ENCODE measurements around the gene OR11A1.
A peak's percentile ranks its signal among the peaks of the same experiment; 100 is the strongest.

Gene OR11A1

DNA sequence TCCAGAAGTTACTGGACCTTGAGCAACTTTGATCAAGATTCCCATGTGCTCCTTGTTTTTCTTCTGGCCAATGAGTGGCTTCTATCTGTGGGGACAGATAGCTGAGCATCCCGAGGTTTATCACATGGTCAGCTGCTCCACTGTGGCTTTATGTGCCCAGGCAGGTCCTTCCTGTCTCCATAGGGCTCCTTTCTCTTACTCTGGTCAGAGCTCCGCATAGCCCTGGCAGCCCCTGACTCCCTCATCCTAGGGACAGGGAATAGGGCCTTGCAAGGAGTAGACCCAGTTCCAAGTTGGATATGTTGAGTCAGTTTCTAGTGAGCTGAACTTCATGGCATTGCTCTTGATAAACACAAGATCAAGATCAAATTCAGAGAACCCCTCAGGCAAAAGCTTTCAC, 37.3 kb upstream of the OR11A1 start:
- no peaks in the 10 kb centered on the region for H3K9me3 ChIP-seq
- H3K27me3 ChIP-seq = no peaks in the 10 kb centered on the region
- H3K9ac ChIP-seq = no peak overlapping the region
- H3K27ac ChIP-seq = no peak overlapping the region
- H3K36me3 ChIP-seq = no peaks in the 10 kb centered on the region
- TF ChIP-seq Cebpa-rat (IDR thresholded peaks at IDR 0.05) = no peak
- no peak overlapping the region for H3K4me2 ChIP-seq
- peaks cover 11% of the 10 kb centered on the region for H3K4me1 ChIP-seq
- H3K4me3 ChIP-seq = no peak overlapping the region
- no peaks in the 10 kb centered on the region for H4K20me1 ChIP-seq

GRCh38 chr6:29493261-29493660, 36.4 kb upstream of the OR11A1 start:
- no peaks in the 10 kb centered on the region for H3K27me3 ChIP-seq
- H4K20me1 ChIP-seq = no peaks in the 10 kb centered on the region
- peaks cover 11% of the 10 kb centered on the region for H3K4me1 ChIP-seq
- H3K4me2 ChIP-seq = no peak overlapping the region
- H3K4me3 ChIP-seq = no peak overlapping the region
- H3K9ac ChIP-seq = no peak overlapping the region
- H3K27ac ChIP-seq = no peak overlapping the region
- H3K9me3 ChIP-seq = no peaks in the 10 kb centered on the region
- no peaks in the 10 kb centered on the region for H3K36me3 ChIP-seq
- TF ChIP-seq Cebpa-rat (IDR thresholded peaks at IDR 0.05) = no peak

- Histone ChIP-seq H3K4me1 (peaks cover 11% of the 10 kb centered on the region), H3K27ac (no peak overlapping the region), H3K4me3 (no peak overlapping the region), H3K9me3 (no peaks in the 10 kb centered on the region), H3K27me3 (no peaks in the 10 kb centered on the region), H3K36me3 (no peaks in the 10 kb centered on the region), H3K4me2 (no peak overlapping the region), H3K9ac (no peak overlapping the region), H4K20me1 (no peaks in the 10 kb centered on the region)
- no peak for TF ChIP-seq Cebpa-rat (IDR thresholded peaks at IDR 0.05)
These were observed 34.7 kb upstream of the OR11A1 start for GRCh38 chr6:29491574-29491973.

DNA sequence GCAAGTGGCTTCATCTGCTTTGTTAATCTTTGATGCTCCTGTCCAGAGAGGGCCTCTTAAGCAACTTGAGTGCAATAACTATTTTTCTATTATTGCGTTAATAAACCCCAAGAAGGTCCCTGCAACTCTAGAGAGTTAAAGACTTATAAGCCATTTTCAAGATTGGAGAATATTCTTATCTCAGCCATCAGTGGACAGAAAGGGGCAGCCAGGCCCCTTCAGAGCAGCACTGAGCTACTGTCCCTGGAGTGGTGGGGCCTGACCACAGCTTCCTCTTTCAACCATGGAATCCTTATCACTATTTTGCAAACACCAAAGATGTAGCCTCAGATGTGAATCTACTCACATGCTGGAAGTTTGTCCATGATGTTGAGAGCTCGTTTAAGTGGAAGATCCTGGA, 33.7 kb upstream of the OR11A1 start:
- Histone ChIP-seq H3K9me3 (no peaks in the 10 kb centered on the region), H4K20me1 (no peaks in the 10 kb centered on the region), H3K27me3 (no peaks in the 10 kb centered on the region), H3K27ac (no peak overlapping the region), H3K4me2 (peak overlapping the region; percentile 42), H3K9ac (no peak overlapping the region), H3K36me3 (no peaks in the 10 kb centered on the region), H3K4me3 (no peak overlapping the region), H3K4me1 (peaks cover 11% of the 10 kb centered on the region)
- TF ChIP-seq Cebpa-rat (IDR thresholded peaks at IDR 0.05) = no peak

- H3K4me1 ChIP-seq = peaks cover 11% of the 10 kb centered on the region
- H3K36me3 ChIP-seq = no peaks in the 10 kb centered on the region
- H4K20me1 ChIP-seq = no peaks in the 10 kb centered on the region
- no peak overlapping the region for H3K27ac ChIP-seq
- H3K4me2 ChIP-seq = peak overlapping the region; percentile 42; the same call in 1 of the 2 replicates
- no peak for TF ChIP-seq Cebpa-rat (IDR thresholded peaks at IDR 0.05)
- no peaks in the 10 kb centered on the region for H3K27me3 ChIP-seq
- no peak overlapping the region for H3K4me3 ChIP-seq
- no peak overlapping the region for H3K9ac ChIP-seq
- H3K9me3 ChIP-seq = no peaks in the 10 kb centered on the region
These were observed 33.2 kb upstream of the OR11A1 start for GRCh38 chr6:29490055-29490454.

- Histone ChIP-seq H3K27ac (no peak overlapping the region), H4K20me1 (no peaks in the 10 kb centered on the region), H3K4me3 (no peak overlapping the region), H3K4me2 (no peak overlapping the region), H3K9me3 (no peaks in the 10 kb centered on the region), H3K36me3 (no peaks in the 10 kb centered on the region), H3K4me1 (peaks cover 11% of the 10 kb centered on the region), H3K27me3 (no peaks in the 10 kb centered on the region), H3K9ac (no peak overlapping the region)
- TF ChIP-seq Cebpa-rat (IDR thresholded peaks at IDR 0.05) = no peak
These were observed 32.4 kb upstream of the OR11A1 start for GRCh38 chr6:29489286-29489685.

- no peak for TF ChIP-seq Cebpa-rat (IDR thresholded peaks at IDR 0.05)
- H3K9me3 ChIP-seq = no peaks in the 10 kb centered on the region
- no peak overlapping the region for H3K9ac ChIP-seq
- H4K20me1 ChIP-seq = no peaks in the 10 kb centered on the region
- peaks cover 11% of the 10 kb centered on the region for H3K4me1 ChIP-seq
- H3K27me3 ChIP-seq = no peaks in the 10 kb centered on the region
- no peak overlapping the region for H3K27ac ChIP-seq
- H3K4me2 ChIP-seq = no peak overlapping the region
- H3K4me3 ChIP-seq = no peak overlapping the region
- H3K36me3 ChIP-seq = no peaks in the 10 kb centered on the region
These were observed 32.0 kb upstream of the OR11A1 start for GRCh38 chr6:29488874-29489273.

- H3K9ac ChIP-seq = no peak within 1 kb of the TSS
- H3K4me2 ChIP-seq = no peak within 1 kb of the TSS
- H3K36me3 ChIP-seq = no peaks in the 10 kb centered on the region
- H3K4me1 ChIP-seq = peaks cover 11% of the 10 kb centered on the region
- H3K4me3 ChIP-seq = no peak within 1 kb of the TSS
- no peak within 1 kb of the TSS for H3K27ac ChIP-seq
- H3K27me3 ChIP-seq = no peaks in the 10 kb centered on the region
- no peaks in the 10 kb centered on the region for H3K9me3 ChIP-seq
- H4K20me1 ChIP-seq = no peaks in the 10 kb centered on the region
- TF ChIP-seq Cebpa-rat (IDR thresholded peaks at IDR 0.05) = no peak
These were observed 30.8 kb upstream of the OR11A1 start, which contains the start of gene MAS1L for GRCh38 chr6:29487660-29488059. Gene MAS1L (minus strand): TSS chr6:29487956. CDS start chr6:29487902, 54 bp downstream.

DNA sequence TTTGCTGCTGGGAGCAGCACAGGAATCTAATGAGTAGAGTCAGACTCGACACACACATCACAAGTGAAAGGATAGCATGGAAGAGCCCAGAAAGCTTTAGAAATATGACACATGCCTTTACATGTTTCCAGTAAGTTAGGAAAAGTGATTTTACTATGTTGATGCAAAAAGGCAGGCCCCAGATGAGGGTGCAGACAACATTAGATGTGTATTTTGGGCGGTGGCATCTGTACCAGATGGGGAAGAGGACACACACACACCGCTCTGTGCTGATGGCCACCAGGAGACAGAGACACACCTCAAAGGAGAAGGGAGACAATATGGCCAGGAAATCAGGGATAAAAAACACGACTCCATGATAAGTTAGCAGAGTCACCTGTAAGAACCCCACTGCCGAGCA, 30.3 kb upstream of the OR11A1 start:
- Histone ChIP-seq H3K4me3 (no peak overlapping the region), H3K9me3 (peaks cover 5% of the 10 kb centered on the region; the same call in 1 of the 2 replicates)

GRCh38 chr6:29486577-29486976, 29.7 kb upstream of the OR11A1 start:
- Histone ChIP-seq H3K4me2 (no peak overlapping the region), H3K27ac (no peak overlapping the region), H3K4me3 (no peak overlapping the region), H3K36me3 (no peaks in the 10 kb centered on the region), H3K9ac (no peak overlapping the region), H4K20me1 (no peaks in the 10 kb centered on the region), H3K4me1 (peaks cover 11% of the 10 kb centered on the region), H3K27me3 (no peaks in the 10 kb centered on the region), H3K9me3 (peaks cover 8% of the 10 kb centered on the region; the same call in 1 of the 2 replicates)
- TF ChIP-seq Cebpa-rat (IDR thresholded peaks at IDR 0.05) = no peak

More for the DNA sequence above, 30.3 kb upstream of the OR11A1 start:
- H3K27me3 ChIP-seq = no peaks in the 10 kb centered on the region
- no peak overlapping the region for H3K9ac ChIP-seq
- no peaks in the 10 kb centered on the region for H3K36me3 ChIP-seq
- H4K20me1 ChIP-seq = no peaks in the 10 kb centered on the region
- no peak for TF ChIP-seq Cebpa-rat (IDR thresholded peaks at IDR 0.05)
- no peak overlapping the region for H3K4me2 ChIP-seq
- H3K27ac ChIP-seq = no peak overlapping the region
- H3K4me1 ChIP-seq = peaks cover 11% of the 10 kb centered on the region

GRCh38 chr6:29483735-29484134, 26.9 kb upstream of the OR11A1 start:
- H3K4me2 ChIP-seq = no peak overlapping the region
- no peak overlapping the region for H3K4me3 ChIP-seq
- TF ChIP-seq Cebpa-rat (IDR thresholded peaks at IDR 0.05) = no peak
- H3K27ac ChIP-seq = no peak overlapping the region
- H3K4me1 ChIP-seq = no peaks in the 10 kb centered on the region
- no peaks in the 10 kb centered on the region for H4K20me1 ChIP-seq
- no peaks in the 10 kb centered on the region for H3K27me3 ChIP-seq
- no peaks in the 10 kb centered on the region for H3K36me3 ChIP-seq
- no peak overlapping the region for H3K9ac ChIP-seq
- peaks cover 8% of the 10 kb centered on the region; the same call in 1 of the 2 replicates for H3K9me3 ChIP-seq

Measured in BLaER1 (cell line).